ENCODE results near the gene NRL.

- TF ChIP-seq CTCF (IDR thresholded peaks at IDR 0.05; ENCODE audit: low read length) (no peak), EZH2 (IDR thresholded peaks at IDR 0.05; ENCODE audit: borderline replicate concordance, low read length) (no peak)
Observed at GRCh38 chr14:24093207-24093900, 21.4 kb downstream of the NRL start.
